ENCODE data around the gene FTH1.

The FTH1 gene

GRCh38 chr11:62012832-62013461 lies 45.5 kb upstream of the FTH1 start:
- no peak overlapping the region for H3K4me2 ChIP-seq (ENCODE audit: low read length)
- H3K4me1 ChIP-seq (ENCODE audit: control insufficient read depth, low read length) = no peaks in the 10 kb centered on the region
- H3K9me2 ChIP-seq (replicated peaks; ENCODE audit: control insufficient read depth, low read length) = no peaks in the 10 kb centered on the region
- H3K79me2 ChIP-seq (ENCODE audit: control insufficient read depth, low read length) = no peaks in the 10 kb centered on the region
- H3K36me3 ChIP-seq (ENCODE audit: control insufficient read depth, low read length) = no peaks in the 10 kb centered on the region
- H3F3A ChIP-seq (ENCODE audit: control insufficient read depth, insufficient read depth) = no peaks in the 10 kb centered on the region
- H3K4me3 ChIP-seq (ENCODE audit: low read length) = no peak overlapping the region
- no peaks in the 10 kb centered on the region for H4K20me1 ChIP-seq (ENCODE audit: control insufficient read depth, insufficient read depth, low read depth, low read length)
- H3K27me3 ChIP-seq (ENCODE audit: control insufficient read depth, low read length) = no peaks in the 10 kb centered on the region
- no peak overlapping the region for H3K27ac ChIP-seq (ENCODE audit: low read depth, low read length)
- TF ChIP-seq CTCF (IDR thresholded peaks at IDR 0.05; ENCODE audit: low read depth, low read length, poor library complexity, severe bottlenecking) (no peak), EZH2phosphoT487 (IDR thresholded peaks at IDR 0.05; ENCODE audit: borderline replicate concordance, low read length) (no peak)
- no peaks in the 10 kb centered on the region for H3K9me3 ChIP-seq (ENCODE audit: control insufficient read depth, insufficient read depth, low read length)

GRCh38 chr11:62012451-62012831 lies 45.0 kb upstream of the FTH1 start:
- Histone ChIP-seq H4K20me1 (ENCODE audit: control insufficient read depth, insufficient read depth, low read depth, low read length) (no peaks in the 10 kb centered on the region), H3K4me1 (ENCODE audit: control insufficient read depth, low read length) (no peaks in the 10 kb centered on the region), H3K4me3 (ENCODE audit: low read length) (no peak overlapping the region), H3F3A (ENCODE audit: control insufficient read depth, insufficient read depth) (no peaks in the 10 kb centered on the region), H3K27ac (ENCODE audit: low read depth, low read length) (no peak overlapping the region), H3K9me2 (replicated peaks; ENCODE audit: control insufficient read depth, low read length) (no peaks in the 10 kb centered on the region), H3K9me3 (ENCODE audit: control insufficient read depth, insufficient read depth, low read length) (no peaks in the 10 kb centered on the region), H3K27me3 (ENCODE audit: control insufficient read depth, low read length) (peaks cover 2% of the 10 kb centered on the region; the same call in 1 of the 2 replicates), H3K79me2 (ENCODE audit: control insufficient read depth, low read length) (no peaks in the 10 kb centered on the region), H3K4me2 (ENCODE audit: low read length) (no peak overlapping the region), H3K36me3 (ENCODE audit: control insufficient read depth, low read length) (no peaks in the 10 kb centered on the region)
- TF ChIP-seq EZH2phosphoT487 (IDR thresholded peaks at IDR 0.05; ENCODE audit: borderline replicate concordance, low read length) (no peak), CTCF (IDR thresholded peaks at IDR 0.05; ENCODE audit: low read depth, low read length, poor library complexity, severe bottlenecking) (no peak)

DNA sequence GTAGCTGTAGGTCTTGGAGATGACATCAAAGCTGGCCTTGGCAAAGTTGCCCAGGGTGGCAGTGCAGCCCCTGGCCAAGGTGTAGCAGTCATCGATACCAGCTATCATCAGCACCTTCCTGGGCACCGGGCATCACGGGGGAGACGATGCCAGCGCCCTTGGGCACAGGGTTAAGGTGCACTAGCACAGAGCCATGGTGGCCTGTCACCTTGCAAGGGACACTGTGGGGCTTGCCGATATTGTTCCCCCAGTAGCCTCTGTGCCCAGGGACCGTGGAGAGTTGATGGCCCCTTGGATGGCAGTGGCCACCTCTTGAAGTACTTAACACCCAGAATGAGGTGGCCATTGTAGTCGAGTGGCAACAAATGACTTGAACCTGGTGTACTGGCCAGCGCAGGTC lies 44.4 kb upstream of the FTH1 start:
- Histone ChIP-seq H3K27me3 (ENCODE audit: control insufficient read depth, low read length) (peaks cover 5% of the 10 kb centered on the region; the same call in 1 of the 2 replicates), H3K9me3 (ENCODE audit: control insufficient read depth, insufficient read depth, low read length) (no peaks in the 10 kb centered on the region), H4K20me1 (ENCODE audit: control insufficient read depth, insufficient read depth, low read depth, low read length) (no peaks in the 10 kb centered on the region), H3K4me3 (ENCODE audit: low read length) (no peak overlapping the region), H3K36me3 (ENCODE audit: control insufficient read depth, low read length) (no peaks in the 10 kb centered on the region), H3K27ac (ENCODE audit: low read depth, low read length) (no peak overlapping the region), H3K4me1 (ENCODE audit: control insufficient read depth, low read length) (no peaks in the 10 kb centered on the region), H3K4me2 (ENCODE audit: low read length) (no peak overlapping the region), H3F3A (ENCODE audit: control insufficient read depth, insufficient read depth) (no peaks in the 10 kb centered on the region), H3K9me2 (replicated peaks; ENCODE audit: control insufficient read depth, low read length) (no peaks in the 10 kb centered on the region), H3K79me2 (ENCODE audit: control insufficient read depth, low read length) (no peaks in the 10 kb centered on the region)
- TF ChIP-seq EZH2phosphoT487 (IDR thresholded peaks at IDR 0.05; ENCODE audit: borderline replicate concordance, low read length) = no peak
- TF ChIP-seq CTCF (IDR thresholded peaks at IDR 0.05; ENCODE audit: low read depth, low read length, poor library complexity, severe bottlenecking) = no peak

All from DOHH2 (cell line).